GM12875 (cell line): ENCODE measurements around the gene ELL3.
"Not testable (repeated sequence)": the region's sequence is repeated elsewhere in the genome, so short reads cannot be mapped to it uniquely, and the experiment has no call there.

ENCODE experiments used
- H3K4me3 ChIP-seq: one replicate; pipeline ENCODE4 v1.5.1; 2011; ENCODE audit warnings: low read depth, low read length, control low read depth
- TF ChIP-seq, protein P1 (sequence below): IDR thresholded peaks from 2 replicates; pipeline ENCODE4 v1.5.1; 2011; ENCODE audit warnings: low read depth, mild to moderate bottlenecking, control low read depth, inconsistent platforms, low read length, moderate library complexity, borderline replicate concordance; ENCODE audit not compliant: insufficient read depth

The ELL3 gene

DNA sequence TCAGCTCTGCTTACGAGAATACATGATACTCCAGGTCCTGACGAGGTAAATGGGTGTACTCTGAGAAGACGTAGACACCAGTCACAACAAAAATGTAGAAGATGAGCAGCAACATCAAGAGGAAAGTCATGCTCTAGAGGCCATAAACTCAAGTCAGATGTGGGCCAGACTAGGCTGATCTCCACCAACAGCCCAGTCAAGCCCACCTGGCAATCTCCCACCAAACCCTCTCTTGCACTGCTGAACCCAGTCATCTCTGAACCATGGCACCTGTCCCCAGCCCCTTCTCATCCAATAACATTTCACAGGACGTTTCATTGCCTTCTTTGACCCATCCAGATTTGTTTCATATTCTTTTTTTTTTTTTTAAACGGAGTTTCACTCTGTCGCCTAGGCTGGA lies 41.4 kb downstream of the ELL3 start:
- TF ChIP-seq, protein P1, sequence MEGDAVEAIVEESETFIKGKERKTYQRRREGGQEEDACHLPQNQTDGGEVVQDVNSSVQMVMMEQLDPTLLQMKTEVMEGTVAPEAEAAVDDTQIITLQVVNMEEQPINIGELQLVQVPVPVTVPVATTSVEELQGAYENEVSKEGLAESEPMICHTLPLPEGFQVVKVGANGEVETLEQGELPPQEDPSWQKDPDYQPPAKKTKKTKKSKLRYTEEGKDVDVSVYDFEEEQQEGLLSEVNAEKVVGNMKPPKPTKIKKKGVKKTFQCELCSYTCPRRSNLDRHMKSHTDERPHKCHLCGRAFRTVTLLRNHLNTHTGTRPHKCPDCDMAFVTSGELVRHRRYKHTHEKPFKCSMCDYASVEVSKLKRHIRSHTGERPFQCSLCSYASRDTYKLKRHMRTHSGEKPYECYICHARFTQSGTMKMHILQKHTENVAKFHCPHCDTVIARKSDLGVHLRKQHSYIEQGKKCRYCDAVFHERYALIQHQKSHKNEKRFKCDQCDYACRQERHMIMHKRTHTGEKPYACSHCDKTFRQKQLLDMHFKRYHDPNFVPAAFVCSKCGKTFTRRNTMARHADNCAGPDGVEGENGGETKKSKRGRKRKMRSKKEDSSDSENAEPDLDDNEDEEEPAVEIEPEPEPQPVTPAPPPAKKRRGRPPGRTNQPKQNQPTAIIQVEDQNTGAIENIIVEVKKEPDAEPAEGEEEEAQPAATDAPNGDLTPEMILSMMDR = no peak
- no peak overlapping the region for H3K4me3 ChIP-seq

DNA sequence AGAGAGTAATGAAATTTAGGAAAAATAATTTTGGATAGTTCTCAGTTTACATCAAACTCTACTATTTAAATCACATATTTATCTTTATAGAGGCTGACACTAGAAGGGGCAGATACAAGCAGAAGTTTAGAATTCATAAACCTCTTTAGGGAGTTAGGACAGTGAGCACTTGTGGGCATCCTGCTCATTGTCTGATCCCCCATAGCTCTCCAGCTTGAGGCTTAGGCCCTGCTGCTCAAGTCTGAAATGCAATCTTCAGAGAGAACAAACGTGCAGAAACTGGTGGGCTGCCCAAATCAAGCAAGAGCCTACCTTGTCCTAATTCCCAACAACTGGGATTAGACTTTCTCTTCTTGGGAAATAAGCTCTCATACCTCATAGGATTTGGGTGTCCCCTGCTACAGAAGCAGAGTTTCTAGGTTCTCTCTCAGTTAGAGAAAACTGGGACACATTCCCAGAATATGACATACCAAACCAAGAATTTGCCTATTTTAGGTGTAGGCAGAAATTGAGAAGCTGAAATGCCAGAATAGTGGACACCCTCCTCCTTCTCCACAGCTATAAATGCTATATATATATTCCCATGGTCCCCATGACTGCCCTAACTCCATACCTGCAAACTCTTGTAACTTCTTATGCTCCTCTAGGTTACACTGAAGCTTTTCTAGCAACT lies 48.6 kb downstream of the ELL3 start:
- H3K4me3 ChIP-seq = not testable (repeated sequence)

DNA sequence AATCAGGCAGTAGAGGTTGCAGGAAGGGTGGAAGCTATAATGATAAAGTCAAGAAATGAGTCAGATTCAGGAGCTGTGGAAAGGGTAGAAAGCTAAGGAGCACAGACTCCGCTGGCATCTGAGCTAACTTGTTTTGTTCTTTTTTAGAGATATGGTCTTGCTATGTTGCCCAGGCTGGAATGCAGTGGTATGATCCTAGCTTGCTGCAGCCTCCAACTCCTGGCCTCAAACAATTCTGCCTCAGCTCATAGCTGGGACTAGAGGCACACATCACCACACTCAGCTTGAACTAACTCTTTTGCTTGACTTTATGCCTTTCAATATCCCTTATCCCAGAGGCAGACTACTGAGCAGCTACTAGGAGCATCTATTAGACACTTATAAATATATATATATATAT lies 50.5 kb downstream of the ELL3 start:
- not testable (repeated sequence) for H3K4me3 ChIP-seq

DNA sequence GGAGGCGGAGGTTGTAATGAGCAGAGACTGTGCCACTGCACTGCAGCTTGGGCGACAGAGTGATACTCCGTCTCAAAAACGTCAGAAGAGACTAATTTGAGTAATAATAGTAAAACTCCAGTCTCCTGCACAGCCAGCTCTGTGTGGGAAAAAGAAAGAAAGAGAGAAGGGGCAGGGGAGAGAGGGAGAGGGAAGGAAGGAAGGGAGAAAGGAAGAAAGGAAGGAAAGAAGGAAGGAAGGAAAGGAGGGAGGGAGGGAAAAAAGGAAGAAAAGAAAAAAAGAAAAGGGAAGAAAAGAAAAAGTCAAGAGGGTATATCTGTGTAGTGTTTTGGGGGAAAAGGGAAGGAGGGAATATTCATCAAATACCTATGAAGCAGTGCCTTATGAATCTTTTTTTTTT lies 53.6 kb downstream of the ELL3 start:
- TF ChIP-seq, protein P1 = no peak
- H3K4me3 ChIP-seq = no peak overlapping the region
